ENCODE results near the gene HMGN1.
A peak's percentile ranks its signal among the peaks of the same experiment; 100 is the strongest.

The HMGN1 gene

GRCh38 chr21:39345440-39345839 is 3.4 kb downstream of the HMGN1 start:
- TF ChIP-seq CTCF (IDR thresholded peaks at IDR 0.05; ENCODE audit: low read depth, low read length, missing control alignments): no peak
- peak overlapping the region; percentile 92 for H3K4me3 ChIP-seq (replicated peaks; ENCODE audit: low read depth, low read length)
- DNase-seq (ENCODE audit: extremely low read depth, low read depth): no peak

GRCh38 chr21:39344848-39345247 is 4.0 kb downstream of the HMGN1 start:
- peak overlapping the region; percentile 92; the same call in 1 of the 2 replicates for H3K4me3 ChIP-seq (replicated peaks; ENCODE audit: low read depth, low read length)
- no peak for TF ChIP-seq CTCF (IDR thresholded peaks at IDR 0.05; ENCODE audit: low read depth, low read length, missing control alignments)
- no peak for DNase-seq (ENCODE audit: extremely low read depth, low read depth)

- no peak for DNase-seq (ENCODE audit: extremely low read depth, low read depth)
- TF ChIP-seq CTCF (IDR thresholded peaks at IDR 0.05; ENCODE audit: low read depth, low read length, missing control alignments): no peak
These were observed 7.5 kb downstream of the HMGN1 start for GRCh38 chr21:39341249-39341923.

GRCh38 chr21:39340687-39341086 is 8.2 kb downstream of the HMGN1 start:
- no peak for TF ChIP-seq CTCF (IDR thresholded peaks at IDR 0.05; ENCODE audit: low read depth, low read length, missing control alignments)
- no peak for DNase-seq (ENCODE audit: extremely low read depth, low read depth)
- no peak overlapping the region for H3K4me3 ChIP-seq (replicated peaks; ENCODE audit: low read depth, low read length)

More at GRCh38 chr21:39341249-39341923, 7.5 kb downstream of the HMGN1 start:
- H3K4me3 ChIP-seq (replicated peaks; ENCODE audit: low read depth, low read length): no peak overlapping the region

- no peak for DNase-seq (ENCODE audit: extremely low read depth, low read depth)
- no peak overlapping the region for H3K4me3 ChIP-seq (replicated peaks; ENCODE audit: low read depth, low read length)
- TF ChIP-seq CTCF (IDR thresholded peaks at IDR 0.05; ENCODE audit: low read depth, low read length, missing control alignments): no peak
These were observed 9.7 kb downstream of the HMGN1 start for GRCh38 chr21:39339231-39339630.

- no peak overlapping the region for H3K4me3 ChIP-seq (replicated peaks; ENCODE audit: low read depth, low read length)
- no peak for TF ChIP-seq CTCF (IDR thresholded peaks at IDR 0.05; ENCODE audit: low read depth, low read length, missing control alignments)
- DNase-seq (ENCODE audit: extremely low read depth, low read depth): no peak
These were observed 12.4 kb downstream of the HMGN1 start for GRCh38 chr21:39336457-39337008.

All from HFF-Myc (cell line).